OCI-LY1 (cell line): ENCODE data around the gene TRMT61A.
"Not testable (repeated sequence)": the region's sequence is repeated elsewhere in the genome, so short reads cannot be mapped to it uniquely, and the experiment has no call there.

ENCODE experiments used
- H2AFZ ChIP-seq: fragments of 200-600 bp; sonication (generic), shearing (Covaris generic); 2 replicates; pipeline ENCODE4 v1.6.0; 2014; ENCODE audit warnings: antibody characterized with exemption, mild to moderate bottlenecking, low read length
- H3F3A ChIP-seq: fragments of 200-600 bp; sonication (generic), shearing (Covaris generic); 2 replicates; pipeline ENCODE4 v1.6.0; 2014; ENCODE audit warnings: mild to moderate bottlenecking, antibody characterized with exemption, low read length, moderate library complexity; ENCODE audit not compliant: insufficient read depth
- H3K27ac ChIP-seq: fragments of 200-600 bp; sonication (generic); 2 replicates; pipeline ENCODE4 v1.5.1; 2014; ENCODE audit warnings: low read length, mixed run types, mild to moderate bottlenecking, low read depth; ENCODE audit not compliant: poor library complexity, severe bottlenecking
- H3K27me3 ChIP-seq: fragments of 200-600 bp; sonication (generic); 2 replicates; pipeline ENCODE4 v1.6.0; 2014; ENCODE audit warnings: antibody characterized with exemption, mild to moderate bottlenecking, low read length, moderate library complexity; ENCODE audit not compliant: insufficient read depth
- H3K36me3 ChIP-seq: fragments of 200-600 bp; sonication (generic); 2 replicates; pipeline ENCODE4 v1.6.1; 2014; ENCODE audit warnings: mild to moderate bottlenecking, antibody characterized with exemption, low read length, moderate library complexity, mixed read lengths; ENCODE audit not compliant: insufficient read depth
- H3K4me1 ChIP-seq: fragments of 200-600 bp; sonication (generic); 2 replicates; pipeline ENCODE4 v1.5.1; 2014; ENCODE audit warnings: mild to moderate bottlenecking, low read length, moderate library complexity; ENCODE audit not compliant: insufficient read depth, severe bottlenecking
- H3K4me2 ChIP-seq: fragments of 200-600 bp; sonication (generic), shearing (Covaris generic); 2 replicates; pipeline ENCODE4 v1.6.1; 2014; ENCODE audit warnings: low read length
- H3K4me3 ChIP-seq: fragments of 200-600 bp; sonication (generic); 2 replicates; pipeline ENCODE4 v1.5.1; 2014; ENCODE audit warnings: low read length, low read depth, mild to moderate bottlenecking, mixed read lengths; ENCODE audit not compliant: poor library complexity, severe bottlenecking
- H3K79me2 ChIP-seq: fragments of 200-600 bp; shearing (Covaris generic); 2 replicates; pipeline ENCODE4 v1.6.1; 2016; ENCODE audit warnings: mixed run types, low read length, mixed read lengths; ENCODE audit not compliant: insufficient read depth
- H3K9ac ChIP-seq: fragments of 200-600 bp; sonication (generic), shearing (Covaris generic); 2 replicates; pipeline ENCODE4 v1.6.1; 2014; ENCODE audit warnings: mild to moderate bottlenecking, low read length, mixed read lengths
- H3K9me2 ChIP-seq: fragments of 200-600 bp; sonication (generic), shearing (Covaris generic); 2 replicates; pipeline ENCODE4 v1.6.1; 2014; ENCODE audit warnings: low read depth, mild to moderate bottlenecking, low read length, mixed read lengths
- H3K9me3 ChIP-seq: fragments of 200-600 bp; shearing (Covaris generic); 2 replicates; pipeline ENCODE4 v1.6.1; 2014; ENCODE audit warnings: low read length, mixed read lengths
- H4K20me1 ChIP-seq: fragments of 200-600 bp; sonication (generic), shearing (Covaris generic); 2 replicates; pipeline ENCODE4 v1.6.0; 2016; ENCODE audit warnings: mild to moderate bottlenecking, low read length; ENCODE audit not compliant: insufficient read depth
- EZH2 ChIP-seq: fragments of 200-600 bp; sonication (generic), shearing (Covaris generic); IDR thresholded peaks from 2 replicates; pipeline ENCODE4 v1.8.0; 2017; ENCODE audit warnings: borderline replicate concordance, mixed run types, mild to moderate bottlenecking, antibody characterized with exemption, low read length, moderate library complexity, mixed read lengths
- TF ChIP-seq, protein P1 (sequence below): fragments of 200-600 bp; sonication (generic), shearing (Covaris generic); IDR thresholded peaks from 2 replicates; pipeline ENCODE4 v1.5.1; 2017; ENCODE audit warnings: mild to moderate bottlenecking, antibody characterized with exemption, low read length, moderate library complexity, mixed read lengths

TRMT61A gene

GRCh38 chr14:103510724-103511693 lies 18.0 kb upstream of the TRMT61A start:
- no peaks in the 10 kb centered on the region for H4K20me1 ChIP-seq
- no peaks in the 10 kb centered on the region for H3K9me3 ChIP-seq
- no peaks in the 10 kb centered on the region for H3K9me2 ChIP-seq
- H3K9ac ChIP-seq = no peak overlapping the region
- no peak overlapping the region for H3K27ac ChIP-seq
- no peaks in the 10 kb centered on the region for H3K4me1 ChIP-seq
- H3K4me3 ChIP-seq = no peak overlapping the region
- no peaks in the 10 kb centered on the region for H3F3A ChIP-seq
- no peaks in the 10 kb centered on the region for H3K79me2 ChIP-seq
- TF ChIP-seq, protein P1, sequence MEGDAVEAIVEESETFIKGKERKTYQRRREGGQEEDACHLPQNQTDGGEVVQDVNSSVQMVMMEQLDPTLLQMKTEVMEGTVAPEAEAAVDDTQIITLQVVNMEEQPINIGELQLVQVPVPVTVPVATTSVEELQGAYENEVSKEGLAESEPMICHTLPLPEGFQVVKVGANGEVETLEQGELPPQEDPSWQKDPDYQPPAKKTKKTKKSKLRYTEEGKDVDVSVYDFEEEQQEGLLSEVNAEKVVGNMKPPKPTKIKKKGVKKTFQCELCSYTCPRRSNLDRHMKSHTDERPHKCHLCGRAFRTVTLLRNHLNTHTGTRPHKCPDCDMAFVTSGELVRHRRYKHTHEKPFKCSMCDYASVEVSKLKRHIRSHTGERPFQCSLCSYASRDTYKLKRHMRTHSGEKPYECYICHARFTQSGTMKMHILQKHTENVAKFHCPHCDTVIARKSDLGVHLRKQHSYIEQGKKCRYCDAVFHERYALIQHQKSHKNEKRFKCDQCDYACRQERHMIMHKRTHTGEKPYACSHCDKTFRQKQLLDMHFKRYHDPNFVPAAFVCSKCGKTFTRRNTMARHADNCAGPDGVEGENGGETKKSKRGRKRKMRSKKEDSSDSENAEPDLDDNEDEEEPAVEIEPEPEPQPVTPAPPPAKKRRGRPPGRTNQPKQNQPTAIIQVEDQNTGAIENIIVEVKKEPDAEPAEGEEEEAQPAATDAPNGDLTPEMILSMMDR = no peak
- TF ChIP-seq EZH2 = no peak
- H2AFZ ChIP-seq = no peak overlapping the region
- H3K36me3 ChIP-seq = no peaks in the 10 kb centered on the region
- no peaks in the 10 kb centered on the region for H3K27me3 ChIP-seq
- H3K4me2 ChIP-seq = no peak overlapping the region

DNA sequence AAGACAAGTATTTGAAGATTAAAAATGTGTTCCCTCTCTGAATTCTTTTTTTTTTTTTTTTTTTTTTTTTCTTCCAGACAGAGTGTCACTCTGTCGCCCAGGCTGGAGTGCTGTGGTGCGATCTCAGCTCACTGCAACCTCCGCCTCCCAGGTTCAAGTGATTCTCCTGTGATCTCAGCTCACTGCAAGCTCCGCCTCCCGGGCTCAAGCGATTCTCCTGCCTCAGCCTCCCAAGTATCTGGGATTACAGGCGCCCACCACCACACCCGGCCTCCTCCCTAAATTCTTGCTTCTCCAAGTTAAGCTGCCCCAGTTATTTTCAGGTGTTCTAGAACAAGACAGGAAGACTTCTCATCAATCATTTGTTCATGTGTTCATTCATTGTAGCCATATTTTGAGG lies 16.8 kb upstream of the TRMT61A start:
- not testable (repeated sequence) for H3K4me1 ChIP-seq, H3K36me3 ChIP-seq, H4K20me1 ChIP-seq, H3F3A ChIP-seq, H3K27me3 ChIP-seq, H3K4me3 ChIP-seq, H3K79me2 ChIP-seq, H3K27ac ChIP-seq, H3K9me3 ChIP-seq, H3K9me2 ChIP-seq, H2AFZ ChIP-seq, H3K4me2 ChIP-seq, H3K9ac ChIP-seq

DNA sequence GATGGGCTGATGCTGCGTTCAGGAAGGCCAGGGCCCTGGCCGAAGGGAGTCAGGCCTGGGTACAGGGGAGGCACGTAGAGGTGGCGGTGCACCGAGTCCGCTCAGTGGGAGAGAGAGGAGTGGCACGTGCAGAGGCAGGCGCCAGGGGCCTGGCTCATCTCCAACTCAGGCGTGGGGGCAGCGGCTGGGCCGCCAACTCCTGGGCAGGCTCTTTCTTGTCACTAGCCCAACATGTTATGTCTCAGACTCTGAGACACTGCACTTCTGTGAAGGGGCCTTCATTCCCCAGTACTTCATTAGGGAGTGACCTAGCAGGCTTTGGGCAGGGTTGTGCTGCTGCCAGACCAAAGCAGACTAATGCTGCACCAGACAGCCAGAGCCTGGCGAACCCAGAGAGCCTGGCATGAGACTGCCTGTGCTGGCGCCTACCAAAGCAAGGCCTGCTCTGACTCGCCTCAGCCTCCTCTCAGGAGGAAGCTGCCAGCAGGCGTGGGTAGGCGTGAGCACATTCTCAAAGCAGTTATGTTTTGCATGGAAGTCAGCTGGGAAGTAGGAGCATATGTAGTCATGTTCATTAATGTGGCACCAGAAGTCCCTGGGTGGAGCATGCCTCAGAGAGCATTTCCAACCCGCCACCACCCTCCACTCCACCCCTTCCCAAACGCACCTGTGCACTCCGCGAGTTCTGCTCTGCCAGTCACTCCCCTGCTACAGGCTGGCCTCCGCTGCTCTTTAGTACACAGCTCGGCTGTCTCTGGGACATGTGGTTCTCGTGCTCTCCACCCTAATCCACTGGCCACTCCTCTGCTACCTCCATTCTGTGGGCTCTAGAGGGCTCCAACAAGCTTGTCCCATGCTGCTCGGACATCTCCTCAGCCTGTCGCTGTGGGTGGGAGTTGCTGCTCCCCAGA lies 16.0 kb upstream of the TRMT61A start:
- Histone ChIP-seq H3K27ac (no peak overlapping the region), H3K4me2 (no peak overlapping the region), H3F3A (no peaks in the 10 kb centered on the region)

More for the DNA sequence above, 16.0 kb upstream of the TRMT61A start:
- Histone ChIP-seq H3K9me2 (no peaks in the 10 kb centered on the region), H3K9ac (no peak overlapping the region), H3K4me3 (no peak overlapping the region), H3K27me3 (no peaks in the 10 kb centered on the region), H3K9me3 (no peaks in the 10 kb centered on the region), H3K36me3 (no peaks in the 10 kb centered on the region), H3K79me2 (no peaks in the 10 kb centered on the region), H3K4me1 (no peaks in the 10 kb centered on the region), H4K20me1 (no peaks in the 10 kb centered on the region), H2AFZ (no peak overlapping the region)
- no peak for TF ChIP-seq EZH2
- TF ChIP-seq, protein P1 = no peak
